Activated CD8-positive, alpha-beta T cell treated with anti-CD3 and anti-CD28 coated beads for 36 hours (primary cell): ENCODE results near the gene RELN. TPM values are rescaled to one million over a fixed set of nuclear protein-coding genes. Genes with fewer than 3 reads are reported as not detected.

Source experiments
- ATAC-seq: fragments of 200-7000 bp; cut with Tn5 transposase; one replicate; pipeline ENCODE4 v1.10.0; 2021; ENCODE audit warnings: mild to moderate bottlenecking, moderate library complexity
- CTCF ChIA-PET: fragments of 350-600 bp; sonication (Branson Sonifier 250); formaldehyde crosslinking; loops from one replicate; lab custom pipeline; 2021; ENCODE audit warnings: antibody characterized with exemption; lab: Charles Lee
- POLR2A ChIA-PET: fragments of 350-600 bp; sonication (Branson Sonifier 250); formaldehyde crosslinking; loops from one replicate; lab custom pipeline; 2021; ENCODE audit warnings: antibody characterized with exemption; lab: Charles Lee
- DNase-seq: peaks from one replicate; pipeline ENCODE4 v3.0.0-alpha.2; 2020
- H3K27ac Mint-ChIP-seq: one replicate; pipeline ENCODE4 v1.8.0; 2021; ENCODE audit warnings: mild to moderate bottlenecking, mixed read lengths
- H3K27me3 Mint-ChIP-seq: one replicate; pipeline ENCODE4 v1.8.0; 2021; ENCODE audit warnings: mixed read lengths
- H3K36me3 Mint-ChIP-seq: one replicate; pipeline ENCODE4 v1.8.0; 2021; ENCODE audit warnings: low read depth, mixed read lengths
- H3K4me1 Mint-ChIP-seq: one replicate; pipeline ENCODE4 v1.8.0; 2021; ENCODE audit warnings: low read depth, mixed read lengths
- H3K4me3 Mint-ChIP-seq: one replicate; pipeline ENCODE4 v1.8.0; 2021; ENCODE audit warnings: mild to moderate bottlenecking, moderate library complexity, mixed read lengths
- H3K9me3 Mint-ChIP-seq: one replicate; pipeline ENCODE4 v1.8.0; 2021; ENCODE audit warnings: mixed read lengths
- CTCF ChIP-seq: fragments of 200-600 bp; IDR thresholded peaks from one replicate; pipeline ENCODE4 v1.8.0; 2022; ENCODE audit warnings: antibody characterized with exemption, mild to moderate bottlenecking
- intact Hi-C: fragments of 100-400 bp; cut with micrococcal nuclease; formaldehyde crosslinking; loops from one replicate; pipeline ENCODE4 v1.10.0; 2022
- total RNA-seq, 2 experiments: library from RNA; stranded (reverse); gene quantifications; one replicate each; pipeline ENCODE4 v1.2.3, GENCODE V29; 2021

The RELN gene
- total RNA-seq, 2 experiments from 2014 or later = not detected

GRCh38 chr7:103893350-103893749 lies 96.1 kb downstream of the RELN start:
- Mint-ChIP-seq H3K4me1 (no peaks in the 10 kb centered on the region), H3K36me3 (no peaks in the 10 kb centered on the region), H3K27ac (no peak overlapping the region), H3K4me3 (no peak overlapping the region), H3K9me3 (peaks cover 6% of the 10 kb centered on the region), H3K27me3 (peaks cover 7% of the 10 kb centered on the region)
- intact Hi-C loops = no loop called here
- no peak for ATAC-seq
- ChIA-PET CTCF (no interaction called here), POLR2A (no interaction called here)
- no peak for DNase-seq
- TF ChIP-seq CTCF = no peak

- TF ChIP-seq CTCF = no peak
- POLR2A ChIA-PET = no interaction called here
Observed at GRCh38 chr7:103889451-103889850, 100.0 kb downstream of the RELN start.

GRCh38 chr7:103888603-103889153 lies 100.8 kb downstream of the RELN start:
- no peak overlapping the region for H3K4me3 Mint-ChIP-seq
- H3K4me1 Mint-ChIP-seq = no peaks in the 10 kb centered on the region
- H3K27ac Mint-ChIP-seq = no peak overlapping the region
- ATAC-seq (no peak), DNase-seq (no peak)
- POLR2A ChIA-PET = no interaction called here
- CTCF ChIA-PET = no interaction called here
- H3K27me3 Mint-ChIP-seq = peaks cover 4% of the 10 kb centered on the region
- no peaks in the 10 kb centered on the region for H3K36me3 Mint-ChIP-seq
- TF ChIP-seq CTCF = no peak
- H3K9me3 Mint-ChIP-seq = no peaks in the 10 kb centered on the region
- intact Hi-C loops = no loop called here

More at GRCh38 chr7:103889451-103889850, 100.0 kb downstream of the RELN start:
- Mint-ChIP-seq H3K4me1 (no peaks in the 10 kb centered on the region), H3K27ac (no peak overlapping the region), H3K36me3 (no peaks in the 10 kb centered on the region), H3K4me3 (no peak overlapping the region), H3K9me3 (no peaks in the 10 kb centered on the region), H3K27me3 (peaks cover 4% of the 10 kb centered on the region)
- CTCF ChIA-PET = no interaction called here
- no peak for DNase-seq
- no peak for ATAC-seq
- intact Hi-C loops = no loop called here

- H3K27me3 Mint-ChIP-seq = peaks cover 4% of the 10 kb centered on the region
- H3K9me3 Mint-ChIP-seq = no peaks in the 10 kb centered on the region
- ATAC-seq (no peak), DNase-seq (no peak)
- ChIA-PET POLR2A (no interaction called here), CTCF (no interaction called here)
- no peak overlapping the region for H3K27ac Mint-ChIP-seq
- no peak for TF ChIP-seq CTCF
- no peaks in the 10 kb centered on the region for H3K36me3 Mint-ChIP-seq
- intact Hi-C loops = no loop called here
- no peak overlapping the region for H3K4me3 Mint-ChIP-seq
- no peaks in the 10 kb centered on the region for H3K4me1 Mint-ChIP-seq
Observed at GRCh38 chr7:103887853-103888602, 101.4 kb downstream of the RELN start.

GRCh38 chr7:103887050-103887449 lies 102.4 kb downstream of the RELN start:
- no peaks in the 10 kb centered on the region for H3K9me3 Mint-ChIP-seq
- H3K27me3 Mint-ChIP-seq = peaks cover 6% of the 10 kb centered on the region
- ATAC-seq (no peak), DNase-seq (no peak)
- POLR2A ChIA-PET = no interaction called here
- intact Hi-C loops = no loop called here
- no peak overlapping the region for H3K4me3 Mint-ChIP-seq
- no peaks in the 10 kb centered on the region for H3K4me1 Mint-ChIP-seq
- no peak for TF ChIP-seq CTCF
- CTCF ChIA-PET = no interaction called here
- no peaks in the 10 kb centered on the region for H3K36me3 Mint-ChIP-seq
- H3K27ac Mint-ChIP-seq = no peak overlapping the region
